Loucy (cell line): ENCODE results near the gene VSIG10L.

Experiments used
- EZH2phosphoT487 ChIP-seq: fragments of 200-600 bp; IDR thresholded peaks from 2 replicates; pipeline ENCODE4 v1.6.1; 2018; ENCODE audit warnings: antibody characterized with exemption, mild to moderate bottlenecking, moderate library complexity, borderline replicate concordance
- TF ChIP-seq, protein P1 (sequence below): fragments of 200-600 bp; sonication (generic); conservative IDR thresholded peaks from 2 replicates; pipeline ENCODE4 v1.5.1; 2014; ENCODE audit warnings: mild to moderate bottlenecking, antibody characterized with exemption, low read length

DNA sequence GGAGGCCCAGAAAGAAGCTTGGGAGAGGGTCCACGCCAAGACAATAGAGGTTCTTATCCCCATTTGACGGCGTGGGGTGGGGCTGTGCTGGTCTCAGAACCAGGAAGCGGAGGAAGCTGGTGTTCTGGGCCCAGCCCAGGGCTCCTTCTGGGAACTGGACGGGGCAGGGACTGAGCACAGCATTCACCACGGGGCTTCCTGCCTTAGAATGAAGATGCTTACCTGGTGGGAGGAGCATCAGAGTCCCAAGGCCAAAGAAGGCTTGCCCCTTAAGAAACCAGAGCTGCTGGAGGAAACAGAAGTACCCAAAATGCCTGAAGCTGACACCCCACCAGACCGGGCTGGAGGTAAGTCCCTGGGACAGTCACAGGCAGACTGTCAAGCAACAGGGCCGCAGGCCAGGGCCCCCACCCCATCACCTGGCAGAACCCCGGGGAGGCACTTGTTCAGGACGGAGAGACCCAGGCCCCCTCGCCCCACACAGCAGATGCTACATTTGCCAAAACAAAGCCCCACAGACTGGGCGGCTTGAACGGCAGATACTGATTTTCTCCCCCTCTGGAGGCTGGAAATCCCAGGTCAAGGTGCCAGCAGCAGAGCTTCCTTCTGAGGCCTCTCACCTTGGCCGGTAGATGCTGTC, 48.2 kb downstream of the VSIG10L start:
- TF ChIP-seq, protein P1, sequence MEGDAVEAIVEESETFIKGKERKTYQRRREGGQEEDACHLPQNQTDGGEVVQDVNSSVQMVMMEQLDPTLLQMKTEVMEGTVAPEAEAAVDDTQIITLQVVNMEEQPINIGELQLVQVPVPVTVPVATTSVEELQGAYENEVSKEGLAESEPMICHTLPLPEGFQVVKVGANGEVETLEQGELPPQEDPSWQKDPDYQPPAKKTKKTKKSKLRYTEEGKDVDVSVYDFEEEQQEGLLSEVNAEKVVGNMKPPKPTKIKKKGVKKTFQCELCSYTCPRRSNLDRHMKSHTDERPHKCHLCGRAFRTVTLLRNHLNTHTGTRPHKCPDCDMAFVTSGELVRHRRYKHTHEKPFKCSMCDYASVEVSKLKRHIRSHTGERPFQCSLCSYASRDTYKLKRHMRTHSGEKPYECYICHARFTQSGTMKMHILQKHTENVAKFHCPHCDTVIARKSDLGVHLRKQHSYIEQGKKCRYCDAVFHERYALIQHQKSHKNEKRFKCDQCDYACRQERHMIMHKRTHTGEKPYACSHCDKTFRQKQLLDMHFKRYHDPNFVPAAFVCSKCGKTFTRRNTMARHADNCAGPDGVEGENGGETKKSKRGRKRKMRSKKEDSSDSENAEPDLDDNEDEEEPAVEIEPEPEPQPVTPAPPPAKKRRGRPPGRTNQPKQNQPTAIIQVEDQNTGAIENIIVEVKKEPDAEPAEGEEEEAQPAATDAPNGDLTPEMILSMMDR, result no peak
- no peak for TF ChIP-seq EZH2phosphoT487
